Hematopoietic multipotent progenitor cell treated with erythropoietin and hydrocortisone succinate and interleukin-3 and kit ligand, for 6 days (in vitro differentiated cells): ENCODE results near the gene NNMT.

Experiments used
- DNase-seq: peaks from one replicate; pipeline ENCODE4 v3.0.0-alpha.2; 2015

Gene NNMT

GRCh38 chr11:114285599-114285998 lies 10.6 kb upstream of the NNMT start:
- no peak for DNase-seq

- no peak for DNase-seq
These were observed 10.0 kb upstream of the NNMT start for GRCh38 chr11:114286229-114286628.

- DNase-seq: no peak
These were observed 9.0 kb upstream of the NNMT start for GRCh38 chr11:114287154-114287553.

- no peak for DNase-seq
These were observed 8.1 kb upstream of the NNMT start for GRCh38 chr11:114288136-114288535.

GRCh38 chr11:114289779-114290178 lies 6.4 kb upstream of the NNMT start:
- DNase-seq: no peak

- no peak for DNase-seq
These were observed 5.5 kb upstream of the NNMT start for GRCh38 chr11:114290503-114291235.

GRCh38 chr11:114291381-114291780 lies 4.8 kb upstream of the NNMT start:
- DNase-seq: no peak

GRCh38 chr11:114291842-114292680 lies 4.1 kb upstream of the NNMT start:
- no peak for DNase-seq

- no peak for DNase-seq
These were observed 2.9 kb upstream of the NNMT start for GRCh38 chr11:114293201-114293711.

GRCh38 chr11:114296605-114297372 lies 590 bp downstream of the NNMT start:
- DNase-seq: no peak

- no peak for DNase-seq
These were observed 1.9 kb downstream of the NNMT start for GRCh38 chr11:114297806-114298709.

- no peak for DNase-seq
These were observed 2.5 kb downstream of the NNMT start for GRCh38 chr11:114298710-114299109.

GRCh38 chr11:114301088-114301487 lies 4.9 kb downstream of the NNMT start:
- no peak for DNase-seq

GRCh38 chr11:114301927-114302326 lies 5.7 kb downstream of the NNMT start:
- DNase-seq: no peak

GRCh38 chr11:114302663-114303062 lies 6.5 kb downstream of the NNMT start:
- DNase-seq: no peak

GRCh38 chr11:114304065-114304464 lies 7.9 kb downstream of the NNMT start:
- DNase-seq: no peak

GRCh38 chr11:114304969-114305368 lies 8.8 kb downstream of the NNMT start:
- no peak for DNase-seq

- DNase-seq: no peak
These were observed 11.5 kb downstream of the NNMT start for GRCh38 chr11:114307524-114308203.

GRCh38 chr11:114308689-114309089 lies 12.5 kb downstream of the NNMT start:
- DNase-seq: no peak

GRCh38 chr11:114309517-114309916 lies 13.3 kb downstream of the NNMT start:
- no peak for DNase-seq

GRCh38 chr11:114310095-114310494 lies 13.9 kb downstream of the NNMT start:
- no peak for DNase-seq

- no peak for DNase-seq
These were observed 15.7 kb downstream of the NNMT start for GRCh38 chr11:114311946-114312345.
